NCI-H1694 (cell line): ENCODE measurements around the gene HCRTR1.
A peak's percentile ranks its signal among the peaks of the same experiment; 100 is the strongest.

Experiments used
- DNase-seq: peaks from one replicate; lab custom pipeline; 2025; lab: John Stamatoyannopoulos, UW

HCRTR1 gene

DNA sequence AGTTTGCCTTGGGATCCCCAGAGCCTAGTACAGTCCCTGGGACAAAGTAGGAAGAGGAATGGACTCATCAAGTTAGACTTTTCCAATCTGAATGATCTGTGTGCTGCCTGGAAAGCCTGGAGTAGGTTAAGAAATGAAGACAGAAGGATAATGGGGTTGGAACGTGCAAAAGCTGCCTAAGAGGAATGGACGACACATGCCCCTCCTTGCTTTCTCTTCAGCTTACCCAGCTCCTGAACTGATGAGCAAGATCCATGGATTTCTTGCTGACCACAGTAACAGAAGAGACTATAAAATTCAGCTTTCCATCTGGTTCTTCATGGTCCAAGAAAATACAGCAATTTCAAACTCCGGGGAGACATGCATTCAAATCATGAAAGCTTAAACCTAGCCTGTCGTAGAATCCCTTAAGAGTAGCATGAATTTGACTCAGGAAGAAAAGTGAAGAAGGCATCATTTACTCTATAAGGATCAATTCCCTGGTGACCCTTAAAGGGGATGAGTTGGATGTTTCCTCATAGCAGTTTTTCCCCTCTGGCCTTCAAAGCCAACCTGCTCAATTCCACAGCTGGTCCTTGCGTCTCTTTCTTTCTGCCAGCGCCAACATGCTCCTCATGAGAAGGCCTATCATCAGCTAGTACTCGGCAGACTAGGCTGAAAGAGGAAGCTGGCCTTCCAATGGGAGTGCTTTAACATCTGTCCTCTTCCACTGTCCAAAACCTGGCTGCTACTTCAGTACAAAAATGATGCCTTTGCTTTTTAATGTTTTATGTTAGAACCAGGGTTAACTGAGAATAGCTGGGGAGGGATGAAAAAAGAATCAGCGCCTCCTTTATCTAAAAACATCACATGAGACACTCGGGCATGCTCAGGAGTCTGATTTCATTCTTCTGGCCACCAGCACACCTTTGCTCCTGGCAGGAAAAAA lies 32.9 kb downstream of the HCRTR1 start:
- DNase-seq, result no peak

DNA sequence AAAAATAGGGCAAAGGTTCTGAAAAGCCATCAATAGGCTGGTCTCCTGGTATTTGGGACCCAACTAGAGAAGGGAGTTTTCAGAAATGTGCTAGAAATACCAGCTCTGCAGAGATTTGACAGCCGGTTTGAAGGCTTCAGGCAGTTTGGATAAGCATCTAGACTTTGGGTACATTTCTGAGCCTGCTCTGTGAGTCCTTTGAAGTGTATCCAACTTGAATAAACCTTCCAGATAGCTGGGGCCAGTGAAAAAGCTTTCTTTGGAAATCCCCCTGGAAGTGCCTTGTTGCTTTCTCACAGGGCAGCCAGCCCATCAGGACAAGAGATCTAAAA lies 33.6 kb downstream of the HCRTR1 start:
- no peak for DNase-seq

DNA sequence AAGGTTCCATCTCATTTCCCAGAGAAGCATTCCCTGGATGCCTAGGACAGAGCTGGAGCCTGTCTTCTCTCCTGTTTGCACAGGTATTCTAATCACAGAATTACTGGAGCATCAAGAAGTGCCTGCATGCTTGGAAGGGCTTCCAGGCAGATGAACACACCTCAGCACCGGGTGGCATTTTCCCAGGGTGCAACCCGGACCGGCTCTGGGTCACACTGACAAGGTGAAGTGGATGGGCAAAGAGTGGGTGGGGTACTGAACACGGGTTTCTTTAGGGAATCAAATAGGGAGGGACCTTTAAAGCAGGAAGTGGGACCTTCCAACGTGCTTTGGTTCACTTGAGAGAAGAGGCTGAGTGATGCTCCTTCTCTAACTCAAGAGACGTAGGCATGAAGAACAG lies 34.3 kb downstream of the HCRTR1 start:
- no peak for DNase-seq

DNA sequence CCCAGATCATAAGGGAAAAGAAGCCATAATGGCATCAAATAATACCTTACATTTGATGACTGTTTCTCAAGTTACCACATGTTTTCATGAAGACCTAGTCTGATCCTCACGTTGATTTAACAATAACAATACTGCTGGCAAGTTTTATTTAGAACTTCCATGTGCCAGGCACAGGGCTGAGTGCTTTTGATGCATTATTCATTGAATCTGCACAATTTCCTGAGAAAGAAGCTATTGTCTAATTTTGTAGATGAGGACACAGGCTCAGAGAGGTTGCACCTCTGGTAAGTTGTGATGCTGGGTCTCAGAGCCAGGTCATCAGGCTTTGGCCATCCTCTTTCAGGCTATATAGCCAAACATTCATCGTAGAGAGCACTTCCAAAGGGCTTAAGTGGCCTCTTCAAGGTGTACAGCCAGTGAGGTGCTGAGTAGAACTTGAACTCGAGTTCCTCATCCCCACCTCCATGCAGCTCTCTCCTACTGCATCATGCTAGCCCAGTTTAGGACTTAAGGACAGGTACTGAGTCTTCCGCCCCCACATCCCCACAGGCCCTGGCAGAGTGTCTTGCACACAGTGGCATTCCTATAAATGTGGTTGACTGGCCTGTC lies 35.5 kb downstream of the HCRTR1 start:
- DNase-seq, result no peak

DNA sequence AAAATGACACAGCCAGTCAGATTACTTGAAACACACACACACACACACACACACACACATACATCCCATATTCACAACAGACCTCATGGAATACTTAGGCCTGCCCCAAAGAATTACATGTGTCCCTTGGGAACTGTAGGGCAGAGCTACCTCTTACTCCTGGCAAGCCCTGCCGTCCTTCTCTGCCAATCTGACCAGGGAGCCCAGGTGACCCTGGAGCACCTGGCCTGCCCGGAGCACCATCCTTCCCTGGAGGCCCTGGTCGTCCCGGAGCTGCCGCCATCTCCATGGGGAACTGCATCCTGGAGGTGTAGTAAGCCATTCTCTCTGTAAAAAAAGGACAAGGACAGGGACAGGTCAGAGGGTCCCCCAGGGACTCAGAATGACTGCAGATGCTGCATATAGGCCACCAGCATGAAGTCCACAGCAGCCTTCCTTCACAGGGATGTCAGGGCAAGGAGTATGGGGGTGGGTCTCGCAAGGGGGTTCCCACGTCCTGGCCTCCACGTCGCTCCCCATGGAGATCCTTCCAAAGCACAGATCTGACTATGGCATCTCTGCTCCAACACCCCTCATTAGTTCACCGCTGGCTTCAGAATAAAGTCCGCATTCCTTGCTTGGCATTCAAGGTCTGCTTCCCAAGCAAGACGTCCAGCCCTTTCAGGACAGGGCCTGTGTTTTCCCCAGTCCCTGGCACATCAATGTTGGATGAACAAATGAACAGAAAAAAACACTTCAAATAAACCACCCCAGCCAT lies 36.4 kb downstream of the HCRTR1 start:
- no peak for DNase-seq

DNA sequence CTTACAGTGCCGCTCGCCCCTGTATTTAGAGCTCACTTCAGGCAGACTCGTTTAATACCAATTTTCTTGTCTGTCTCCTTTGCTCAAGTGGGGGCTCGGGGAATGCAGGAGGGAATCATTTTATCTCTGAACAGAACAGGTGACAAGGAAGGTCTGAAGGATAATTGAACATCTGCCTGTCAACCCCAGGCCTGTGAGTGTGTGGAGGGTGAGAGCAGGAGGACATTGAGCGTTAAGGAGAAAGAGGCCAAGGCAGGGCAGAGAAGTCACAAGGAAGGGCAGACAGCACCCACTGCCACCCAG lies 36.9 kb downstream of the HCRTR1 start:
- DNase-seq, result no peak

DNA sequence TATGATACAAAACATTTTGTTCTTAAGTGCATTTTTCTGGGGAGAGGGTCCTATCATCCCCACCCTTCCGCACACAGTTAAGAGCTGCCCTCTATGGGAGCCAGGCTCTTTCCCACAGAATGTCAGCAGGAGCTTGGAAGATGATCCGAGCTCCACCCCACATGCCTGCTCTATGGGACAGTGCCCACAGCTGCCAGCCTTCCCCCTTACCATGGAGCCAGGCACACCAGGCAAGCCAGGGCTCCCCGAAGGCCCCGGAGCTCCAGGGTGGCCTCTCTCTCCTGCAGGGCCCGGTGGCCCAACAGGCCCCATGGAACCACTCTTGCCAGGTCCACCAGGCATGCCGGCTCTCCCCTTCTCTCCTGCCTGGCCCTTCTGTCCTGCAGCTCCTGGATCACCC lies 37.6 kb downstream of the HCRTR1 start:
- DNase-seq, result no peak

DNA sequence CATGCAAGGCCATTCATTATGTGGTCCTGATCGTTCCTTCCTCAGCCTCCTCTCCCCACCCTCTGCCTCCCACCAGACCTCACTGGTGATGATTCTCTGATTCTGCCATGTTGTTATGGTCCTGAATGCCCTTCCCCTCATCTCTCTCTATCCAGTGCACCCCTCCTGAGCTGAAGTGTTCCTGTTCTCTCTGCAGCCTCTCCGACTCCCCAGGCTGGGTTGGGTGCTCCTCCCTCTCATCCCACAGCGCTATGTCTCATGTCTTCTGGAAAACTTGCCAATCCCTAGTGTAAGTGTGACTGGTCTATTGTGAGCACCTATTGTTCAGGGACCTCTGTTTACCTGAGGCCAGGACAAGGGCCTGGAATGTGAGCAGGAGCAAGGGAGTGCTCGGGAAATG lies 38.3 kb downstream of the HCRTR1 start:
- no peak for DNase-seq

DNA sequence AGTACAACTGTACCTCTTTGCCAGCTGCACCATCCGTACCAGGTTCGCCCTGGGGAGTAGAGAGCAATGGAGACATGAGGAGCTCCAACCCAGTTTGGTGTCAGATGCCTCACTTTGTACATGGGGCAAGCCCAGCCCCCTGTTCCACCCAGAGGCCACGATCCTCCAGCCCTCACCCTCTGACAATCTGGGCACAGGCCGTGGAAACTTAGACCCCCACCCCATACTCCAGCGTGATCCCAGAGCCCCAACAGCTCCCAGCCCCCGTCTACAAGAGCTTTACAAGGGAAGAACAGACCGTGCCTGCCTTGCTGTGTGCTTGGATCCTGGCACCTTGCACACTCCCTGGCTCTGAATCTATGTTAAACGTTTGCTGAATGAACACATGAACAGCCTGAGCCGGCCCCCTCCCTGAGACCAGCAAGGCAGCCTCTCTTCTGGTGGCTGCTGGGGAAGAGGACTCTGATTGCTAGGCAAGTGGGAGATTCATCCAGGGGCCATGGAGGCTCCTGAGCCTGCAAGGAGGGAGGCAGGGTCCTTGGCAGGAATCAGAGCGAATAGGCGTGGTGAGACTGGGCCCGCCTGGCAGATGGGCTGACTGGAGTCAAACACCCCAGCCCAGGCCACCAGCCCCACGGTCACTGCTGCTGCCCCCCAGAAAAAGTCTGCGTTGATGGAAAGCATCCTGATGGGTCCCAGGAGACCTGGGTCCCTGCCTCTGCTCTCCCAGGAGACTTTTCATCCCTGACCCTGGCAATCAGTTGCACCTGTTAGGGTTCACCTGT lies 39.7 kb downstream of the HCRTR1 start:
- DNase-seq, result no peak

DNA sequence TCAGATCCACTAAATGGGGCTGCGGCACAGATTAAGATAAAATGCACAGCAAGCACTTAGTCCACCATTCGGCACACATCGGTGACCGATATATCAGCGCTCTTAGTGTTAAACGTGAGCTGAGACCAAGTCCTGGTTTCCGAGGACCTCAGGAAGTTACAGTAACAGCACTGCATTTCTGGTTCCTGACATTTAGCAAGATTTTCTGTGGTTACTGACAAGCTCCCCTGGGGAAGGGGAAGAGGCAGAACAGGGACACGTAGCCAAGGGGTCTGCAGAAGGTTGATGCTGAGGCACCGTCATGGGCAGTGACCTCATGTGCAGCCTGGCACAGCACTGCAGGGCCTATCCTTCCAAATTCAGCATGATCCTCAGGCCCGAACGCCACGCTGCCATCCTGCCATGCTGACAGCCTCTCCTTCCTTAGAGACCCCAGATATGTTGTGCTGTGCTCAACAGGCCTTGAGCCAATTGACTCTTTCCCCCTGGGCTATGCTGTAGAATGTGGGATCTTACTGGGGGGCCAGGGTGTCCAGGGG lies 40.6 kb downstream of the HCRTR1 start:
- no peak for DNase-seq

DNA sequence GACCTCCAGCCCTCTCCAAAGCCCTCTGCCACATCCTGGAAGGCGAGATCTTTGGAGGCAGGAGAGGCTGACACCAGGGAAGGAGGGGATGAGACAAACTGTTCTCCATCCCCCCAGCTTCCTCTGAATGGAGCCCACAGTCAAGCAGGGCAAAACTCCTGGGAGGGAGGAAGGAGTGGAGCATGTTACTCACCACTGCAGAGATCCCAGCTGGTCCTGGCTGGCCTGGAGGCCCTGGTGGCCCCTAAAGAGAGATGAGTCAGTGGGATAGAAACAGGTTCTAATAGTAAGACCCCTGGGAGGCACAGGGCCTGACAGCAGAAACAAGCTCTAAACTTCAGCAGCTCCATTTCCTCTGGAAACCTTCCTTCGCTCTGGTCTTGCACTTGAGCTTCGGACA lies 41.2 kb downstream of the HCRTR1 start:
- DNase-seq, result no peak

DNA sequence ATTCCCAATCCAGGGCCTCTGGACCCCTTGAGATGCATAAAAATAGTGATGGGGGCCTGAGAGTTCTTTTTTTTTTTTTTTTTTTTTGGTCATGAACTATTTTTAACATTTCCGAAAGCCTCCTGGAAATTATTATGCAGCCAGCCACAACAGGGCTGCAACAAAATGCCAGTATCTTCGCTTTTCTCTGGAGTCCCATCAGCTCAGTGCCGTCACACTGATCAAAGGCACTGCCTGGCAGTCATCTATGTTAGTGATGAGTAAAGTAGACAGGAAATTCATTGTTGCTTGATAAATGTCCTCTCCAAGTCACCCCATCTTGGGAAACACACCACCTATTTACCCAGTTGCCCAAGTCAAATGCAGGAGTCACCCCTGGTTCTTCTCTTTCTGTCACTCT lies 42.4 kb downstream of the HCRTR1 start:
- DNase-seq, result no peak

DNA sequence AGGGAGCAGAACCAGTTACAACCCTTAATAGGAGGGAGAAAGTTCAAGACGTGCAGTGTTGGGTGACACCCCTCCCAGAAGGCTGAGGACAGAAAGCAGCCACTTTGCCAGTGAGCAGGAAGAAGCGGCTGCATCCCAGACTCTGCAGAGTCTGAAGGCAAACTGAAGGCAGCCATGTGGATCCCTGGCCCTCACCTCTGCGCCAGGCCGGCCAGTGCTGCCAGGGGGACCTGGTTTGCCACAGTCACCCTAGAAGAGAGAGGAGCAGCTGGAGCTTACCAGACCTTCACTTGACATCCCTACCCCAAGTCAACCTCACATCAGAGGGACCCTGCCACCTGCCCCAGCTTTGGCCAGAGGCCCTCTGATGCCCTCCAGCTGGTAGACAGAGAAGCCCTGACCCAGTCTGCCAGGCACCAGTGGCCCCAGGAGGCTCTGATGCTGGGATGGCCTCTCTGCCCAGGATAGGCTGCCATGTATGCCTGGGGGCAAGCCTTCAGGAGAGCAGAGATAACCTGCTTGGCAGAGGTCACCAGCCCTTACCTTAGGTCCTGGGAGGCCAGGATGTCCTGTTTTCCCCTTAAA lies 43.5 kb downstream of the HCRTR1 start:
- no peak for DNase-seq

DNA sequence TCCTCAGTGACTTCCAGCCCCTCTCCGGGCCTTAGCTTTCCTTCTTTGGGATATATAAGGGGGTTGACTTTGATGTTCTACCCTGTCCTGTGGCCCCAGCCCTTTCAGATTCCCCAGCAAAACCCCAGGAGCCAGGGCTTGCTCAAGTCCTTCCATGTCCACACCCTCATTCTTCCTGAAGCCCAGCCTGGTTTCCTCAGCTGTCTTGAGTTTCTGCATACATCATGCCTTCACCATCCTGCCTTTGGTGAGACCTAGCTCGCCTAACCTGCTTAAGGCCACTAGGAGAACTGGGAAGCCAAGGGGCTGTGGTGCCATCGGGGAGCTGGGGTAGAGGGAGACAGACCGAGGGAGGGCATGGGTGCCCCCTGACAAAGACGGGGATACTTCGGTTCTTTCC lies 44.4 kb downstream of the HCRTR1 start:
- no peak for DNase-seq

DNA sequence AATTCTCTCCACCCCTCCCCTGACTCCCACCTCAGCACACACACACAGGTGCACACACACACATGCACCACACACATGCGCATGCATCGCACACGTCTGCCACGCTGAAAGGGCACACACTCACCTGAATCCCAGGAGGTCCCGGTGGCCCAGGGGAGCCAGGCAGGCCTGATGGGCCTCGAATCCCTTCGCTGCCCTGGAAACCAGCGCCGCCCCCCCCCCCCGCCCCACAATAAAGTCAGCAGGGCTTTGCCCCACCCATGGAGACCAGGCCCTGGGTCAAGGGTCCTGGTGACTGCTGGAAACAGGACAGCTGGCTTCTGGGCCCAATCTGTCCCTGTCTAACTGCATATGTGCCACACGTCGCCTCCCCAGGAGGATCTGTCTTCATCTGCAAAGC lies 45.0 kb downstream of the HCRTR1 start:
- DNase-seq, result no peak

DNA sequence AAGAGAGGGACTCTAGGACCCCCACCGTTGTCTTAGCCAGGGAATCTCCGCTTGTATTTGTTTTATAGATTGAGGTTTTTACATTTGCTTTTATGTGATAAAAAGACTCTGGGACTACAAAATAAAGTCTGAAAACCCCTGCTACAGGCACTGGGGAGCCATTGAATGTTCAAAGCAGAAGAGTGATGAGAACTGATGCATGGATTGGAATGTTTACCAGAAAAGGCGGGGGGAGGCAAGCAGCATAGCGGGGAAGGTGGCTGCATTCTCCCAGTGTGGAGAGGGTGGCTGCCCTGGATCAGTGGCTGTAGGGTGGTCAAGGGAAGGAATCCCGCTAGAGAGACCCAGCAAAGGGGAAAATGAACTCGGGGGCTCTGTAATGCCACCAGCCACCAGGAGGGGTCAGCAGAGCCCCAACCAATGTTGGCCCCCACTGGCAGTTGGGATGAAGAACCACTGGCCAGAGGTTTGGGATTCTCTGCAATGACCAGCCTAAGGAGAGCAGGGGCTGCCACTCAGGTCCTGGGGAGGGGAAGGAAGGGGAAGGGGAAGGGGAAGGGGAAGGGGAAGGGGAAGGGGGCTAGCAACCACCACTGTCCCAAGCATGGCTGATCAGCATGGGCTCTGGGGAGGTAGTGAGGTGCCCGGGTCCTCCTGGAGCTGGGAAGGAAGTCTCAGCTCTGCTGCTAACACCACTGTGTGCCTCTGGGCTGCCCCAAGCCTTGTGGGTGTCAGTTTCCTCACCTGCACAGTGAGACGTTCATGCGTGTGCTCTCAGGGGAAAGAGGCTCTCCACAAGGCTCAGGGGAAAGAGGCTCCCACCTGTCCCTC lies 46.3 kb downstream of the HCRTR1 start:
- peak; percentile 10 for DNase-seq

DNA sequence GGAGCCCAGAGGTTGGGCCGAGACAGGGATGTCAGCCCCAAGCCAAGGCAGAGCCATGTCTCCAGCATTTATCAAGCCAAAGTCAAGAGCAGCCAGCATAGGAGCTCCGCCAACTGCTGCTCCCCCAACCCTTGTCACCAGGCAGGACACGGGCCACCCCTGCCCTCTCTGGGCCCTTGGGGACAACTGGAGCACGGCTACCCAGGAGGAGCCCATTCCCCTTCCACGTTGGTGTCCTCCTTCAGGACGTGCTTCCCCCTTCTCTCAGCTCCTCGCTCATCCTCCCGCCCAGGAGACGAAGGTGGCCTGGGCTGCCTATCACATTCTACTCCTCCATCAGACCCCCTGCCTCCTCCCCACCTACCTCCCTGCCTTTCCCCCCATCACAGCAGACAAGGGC lies 47.0 kb downstream of the HCRTR1 start:
- no peak for DNase-seq

DNA sequence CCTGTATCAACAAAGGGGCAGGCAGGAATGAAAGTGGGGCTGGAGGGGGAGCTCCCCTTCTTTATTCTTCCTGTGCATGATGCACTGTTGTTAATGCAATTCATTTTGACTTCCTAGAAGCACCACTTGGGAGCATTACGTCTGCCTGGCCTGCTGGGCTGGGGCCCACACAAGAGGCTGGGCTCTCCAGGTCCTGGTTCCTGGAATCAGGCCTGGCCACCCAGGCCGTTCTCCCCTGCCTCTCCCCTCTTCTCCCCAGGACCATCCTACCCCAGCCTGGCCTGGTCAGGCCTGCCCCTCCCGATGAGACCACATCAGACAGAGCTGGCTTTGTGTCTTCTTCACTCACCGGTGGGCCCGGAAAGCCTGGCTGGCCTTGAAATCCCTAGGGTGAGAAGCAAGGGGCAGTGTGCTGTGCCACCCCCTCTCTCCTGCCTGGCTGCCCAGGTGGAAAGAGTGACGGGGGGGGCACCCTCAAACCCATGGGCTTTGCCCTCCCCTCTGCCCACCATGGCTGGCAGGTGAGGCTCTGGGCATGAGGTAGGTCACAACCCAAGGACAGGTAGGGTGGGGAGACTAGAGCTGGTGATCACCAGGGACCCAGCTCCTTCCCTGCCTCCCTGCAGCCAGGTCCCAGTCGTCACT lies 47.9 kb downstream of the HCRTR1 start:
- DNase-seq, result no peak

DNA sequence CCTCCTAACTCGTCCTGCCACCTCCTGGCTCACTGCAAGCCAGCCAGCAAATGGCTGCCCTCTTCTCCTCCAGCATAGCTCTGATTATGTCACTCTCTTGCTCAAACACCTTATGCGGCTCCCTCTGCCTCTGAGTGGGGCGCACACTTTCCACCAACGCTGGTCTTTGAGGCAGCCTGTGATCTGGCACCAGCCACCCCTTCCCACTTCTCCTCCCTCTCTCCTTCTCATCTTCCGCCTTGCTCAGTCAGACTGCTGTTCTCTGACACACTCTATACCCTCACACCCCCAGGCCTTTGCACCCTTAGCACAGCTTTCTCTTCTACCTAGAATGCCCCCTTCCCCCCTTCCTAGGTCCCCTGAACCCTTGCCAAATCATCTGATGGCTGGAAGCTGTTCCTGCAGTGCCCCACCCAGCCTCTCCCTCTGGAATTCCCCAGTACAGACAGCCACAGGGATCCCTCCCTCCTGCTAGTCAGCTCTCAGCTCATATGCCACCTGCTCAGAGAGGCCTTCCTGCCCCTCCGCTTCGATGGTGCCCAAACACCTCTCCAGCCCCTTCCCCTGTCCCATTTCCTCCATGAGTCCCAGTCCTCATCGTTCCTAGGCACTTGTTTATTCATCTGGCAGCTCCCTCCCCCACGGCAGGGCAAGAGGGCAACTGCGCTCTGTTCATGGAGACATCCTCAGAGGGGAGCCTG lies 48.9 kb downstream of the HCRTR1 start:
- DNase-seq, result peak; percentile 45
